HEK293T (cell line): ENCODE measurements around the gene UQCR10.
A peak's percentile ranks its signal among the peaks of the same experiment; 100 is the strongest.

Experiments
- CTCF ChIA-PET: fragments of 350-600 bp; formaldehyde crosslinking; extraction: SDS; loops from one replicate; lab custom pipeline; 2021; ENCODE audit warnings: antibody characterized with exemption, inconsistent platforms; lab: Yijun Ruan, JAX
- POLR2A ChIA-PET: fragments of 350-600 bp; formaldehyde crosslinking; extraction: SDS; loops from one replicate; lab custom pipeline; 2020; ENCODE audit warnings: antibody characterized with exemption, inconsistent platforms; lab: Yijun Ruan, JAX
- DNase-seq: peaks from one replicate; pipeline ENCODE4 v3.0.0; 2012; ENCODE audit warnings: mixed read lengths; ENCODE audit errors: extremely low spot score
- ARNT ChIP-seq: fragments of 450-650 bp; IDR thresholded peaks from 2 replicates; pipeline ENCODE4 v1.6.1; 2017; ENCODE audit warnings: mild to moderate bottlenecking
- BHLHE40 ChIP-seq: fragments of 450-650 bp; IDR thresholded peaks from 2 replicates; pipeline ENCODE4 v1.6.1; 2016; ENCODE audit warnings: mild to moderate bottlenecking, moderate library complexity, borderline replicate concordance
- CTBP1 ChIP-seq: fragments of 450-650 bp; IDR thresholded peaks from 2 replicates; pipeline ENCODE4 v1.6.1; 2016; ENCODE audit warnings: borderline replicate concordance
- ELF4 ChIP-seq: fragments of 450-650 bp; IDR thresholded peaks from 2 replicates; pipeline ENCODE4 v1.6.1; 2017; ENCODE audit warnings: antibody characterized with exemption
- FOXA1 ChIP-seq: fragments of 450-650 bp; IDR thresholded peaks from 2 replicates; pipeline ENCODE4 v1.6.1; 2016; ENCODE audit warnings: mild to moderate bottlenecking
- FOXK2 ChIP-seq: fragments of 450-650 bp; IDR thresholded peaks from 2 replicates; pipeline ENCODE4 v1.6.1; 2016; ENCODE audit warnings: mild to moderate bottlenecking
- FOXM1 ChIP-seq: fragments of 450-650 bp; IDR thresholded peaks from 2 replicates; pipeline ENCODE4 v1.6.1; 2017; ENCODE audit warnings: mild to moderate bottlenecking, borderline replicate concordance
- HDGF ChIP-seq: fragments of 450-650 bp; IDR thresholded peaks from 2 replicates; pipeline ENCODE4 v1.6.1; 2017; ENCODE audit warnings: antibody characterized with exemption, borderline replicate concordance
- L3MBTL2 ChIP-seq: fragments of 450-650 bp; conservative IDR thresholded peaks from 2 replicates; pipeline ENCODE4 v1.6.1; 2016; ENCODE audit warnings: mild to moderate bottlenecking
- LEF1 ChIP-seq: fragments of 450-650 bp; IDR thresholded peaks from 2 replicates; pipeline ENCODE4 v1.6.1; 2017; ENCODE audit warnings: mild to moderate bottlenecking, borderline replicate concordance
- NFRKB ChIP-seq: fragments of 450-650 bp; IDR thresholded peaks from 2 replicates; pipeline ENCODE4 v1.6.1; 2016; ENCODE audit warnings: mild to moderate bottlenecking, moderate library complexity
- SP1 ChIP-seq: fragments of 450-650 bp; IDR thresholded peaks from 2 replicates; pipeline ENCODE4 v1.6.1; 2017
- SUZ12 ChIP-seq: fragments of 450-650 bp; IDR thresholded peaks from 2 replicates; pipeline ENCODE4 v1.6.1; 2016; ENCODE audit warnings: mild to moderate bottlenecking
- TARDBP ChIP-seq: fragments of 450-650 bp; IDR thresholded peaks from 2 replicates; pipeline ENCODE4 v1.6.1; 2016
- ZNF384 ChIP-seq: fragments of 450-650 bp; IDR thresholded peaks from 2 replicates; pipeline ENCODE4 v1.6.1; 2016
- TF ChIP-seq, protein P1 (sequence below): fragments of 450-650 bp; IDR thresholded peaks from 2 replicates; pipeline ENCODE4 v1.6.1; 2016

UQCR10 gene

DNA sequence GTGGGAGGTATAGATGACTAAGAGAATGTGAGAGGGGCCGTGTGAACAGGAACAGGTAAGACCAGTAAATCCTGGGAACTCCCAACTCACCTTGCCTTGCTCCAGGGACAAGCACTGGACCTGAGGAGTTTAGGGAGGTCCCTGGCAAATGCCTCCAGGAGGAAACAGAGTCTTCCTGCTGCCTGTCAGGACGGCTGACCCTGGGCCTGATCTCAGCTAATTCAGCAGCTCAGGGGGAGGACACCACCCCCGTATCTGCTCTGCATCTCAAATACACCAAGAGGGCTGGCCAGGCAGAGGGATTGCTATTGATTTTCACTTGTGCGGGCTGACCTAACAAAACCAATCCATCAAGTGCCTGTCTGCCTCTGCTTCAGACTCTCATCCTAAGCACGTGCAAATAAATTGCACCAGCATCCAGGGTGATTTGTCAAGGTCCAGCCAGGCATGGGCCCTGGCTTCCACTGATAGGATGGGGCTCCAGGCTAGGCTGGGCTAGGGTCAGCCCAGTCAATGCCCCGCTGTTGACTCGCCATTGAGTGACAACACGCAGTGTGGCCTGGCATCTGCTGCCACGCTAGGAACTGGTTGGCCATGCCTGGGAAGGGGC, 20.3 kb downstream of the UQCR10 start:
- ChIA-PET POLR2A (no interaction called here), CTCF (no interaction called here)
- no peak for TF ChIP-seq ELF4
- TF ChIP-seq, protein P1, sequence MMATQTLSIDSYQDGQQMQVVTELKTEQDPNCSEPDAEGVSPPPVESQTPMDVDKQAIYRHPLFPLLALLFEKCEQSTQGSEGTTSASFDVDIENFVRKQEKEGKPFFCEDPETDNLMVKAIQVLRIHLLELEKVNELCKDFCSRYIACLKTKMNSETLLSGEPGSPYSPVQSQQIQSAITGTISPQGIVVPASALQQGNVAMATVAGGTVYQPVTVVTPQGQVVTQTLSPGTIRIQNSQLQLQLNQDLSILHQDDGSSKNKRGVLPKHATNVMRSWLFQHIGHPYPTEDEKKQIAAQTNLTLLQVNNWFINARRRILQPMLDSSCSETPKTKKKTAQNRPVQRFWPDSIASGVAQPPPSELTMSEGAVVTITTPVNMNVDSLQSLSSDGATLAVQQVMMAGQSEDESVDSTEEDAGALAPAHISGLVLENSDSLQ = peak; percentile 16; the same call in 1 of the 2 replicates
- no peak for DNase-seq

DNA sequence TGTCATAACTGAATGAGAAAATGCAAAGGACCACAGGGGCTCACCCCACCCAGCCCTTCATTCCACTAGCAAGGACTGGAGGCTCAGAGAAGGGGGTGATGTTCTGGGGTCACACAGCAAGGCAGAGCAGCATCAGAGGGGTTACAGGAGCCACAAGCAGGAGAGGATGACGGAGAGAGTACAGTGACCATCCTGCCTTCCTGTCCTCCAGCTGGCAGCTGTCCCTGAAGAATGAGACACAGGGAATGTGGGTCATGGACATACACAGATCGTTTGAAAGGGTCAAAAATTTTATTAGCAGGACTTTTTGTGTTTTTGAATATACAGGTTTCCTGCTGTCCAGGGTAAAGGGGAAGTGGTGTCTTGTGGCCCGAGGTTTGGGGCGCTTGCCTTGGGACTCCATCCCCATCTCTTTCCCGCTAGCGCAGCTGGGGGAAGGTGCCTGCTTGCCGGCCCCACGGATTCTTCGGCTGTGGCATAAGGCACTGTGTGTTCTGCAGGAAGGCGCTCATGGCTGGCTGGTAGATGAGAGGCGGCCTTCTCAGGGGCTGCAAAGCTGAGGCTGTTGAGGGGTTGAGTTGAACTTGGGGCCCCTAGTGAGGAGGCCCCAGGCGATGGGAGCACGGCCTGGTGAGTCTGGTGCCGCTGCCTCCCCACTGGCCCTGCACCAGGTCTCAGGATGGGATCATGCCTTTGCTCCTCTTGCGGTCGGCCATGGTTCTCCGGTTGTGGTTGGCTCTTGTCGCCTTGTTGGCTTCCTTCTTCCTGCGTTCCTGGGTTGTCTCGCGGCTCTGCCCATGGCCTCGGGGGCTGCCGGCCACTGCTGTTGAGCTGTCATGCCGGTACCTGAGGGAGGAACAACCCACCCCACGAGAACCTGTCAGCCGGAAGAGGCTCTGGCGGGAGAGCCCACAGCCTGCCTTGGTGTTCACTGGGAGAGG, 21.4 kb downstream of the UQCR10 start:
- ChIA-PET CTCF (no interaction called here), POLR2A (no interaction called here)

DNA sequence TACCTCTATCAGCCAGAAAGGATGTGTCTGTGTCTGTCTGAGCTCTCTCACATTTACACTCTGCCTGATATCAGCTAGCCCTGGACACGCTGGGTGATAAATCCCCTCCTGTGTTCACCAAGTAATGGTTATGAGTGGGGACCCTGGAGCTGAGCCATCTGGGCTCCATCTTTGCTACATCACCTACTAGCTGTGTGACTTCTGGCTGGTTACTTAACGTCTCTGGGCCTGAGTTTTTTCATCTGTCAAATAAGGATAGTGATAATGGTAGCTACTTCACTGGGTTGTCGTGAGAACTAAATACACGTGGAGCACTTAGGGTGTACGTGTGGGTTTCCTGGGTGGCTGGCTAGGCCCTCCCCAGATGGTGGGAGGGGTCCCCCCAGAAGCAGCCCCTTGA, 22.9 kb downstream of the UQCR10 start:
- no peak for TF ChIP-seq FOXK2
- no peak for TF ChIP-seq ARNT
- TF ChIP-seq BHLHE40 = no peak
- TF ChIP-seq SP1 = no peak
- TF ChIP-seq CTBP1 = no peak
- no peak for TF ChIP-seq ZNF384
- TF ChIP-seq L3MBTL2 = no peak
- no peak for TF ChIP-seq TARDBP
- no peak for TF ChIP-seq SUZ12
- no peak for TF ChIP-seq FOXA1
- TF ChIP-seq ELF4 = no peak
- TF ChIP-seq NFRKB = no peak
- TF ChIP-seq, protein P1 = no peak
- no peak for TF ChIP-seq LEF1
- TF ChIP-seq FOXM1 = no peak
- TF ChIP-seq HDGF = no peak
- CTCF ChIA-PET = no interaction called here
- DNase-seq = no peak
- POLR2A ChIA-PET = no interaction called here

More for the DNA sequence above, 21.4 kb downstream of the UQCR10 start:
- no peak for TF ChIP-seq L3MBTL2
- TF ChIP-seq HDGF = no peak
- no peak for TF ChIP-seq ELF4
- DNase-seq = no peak

DNA sequence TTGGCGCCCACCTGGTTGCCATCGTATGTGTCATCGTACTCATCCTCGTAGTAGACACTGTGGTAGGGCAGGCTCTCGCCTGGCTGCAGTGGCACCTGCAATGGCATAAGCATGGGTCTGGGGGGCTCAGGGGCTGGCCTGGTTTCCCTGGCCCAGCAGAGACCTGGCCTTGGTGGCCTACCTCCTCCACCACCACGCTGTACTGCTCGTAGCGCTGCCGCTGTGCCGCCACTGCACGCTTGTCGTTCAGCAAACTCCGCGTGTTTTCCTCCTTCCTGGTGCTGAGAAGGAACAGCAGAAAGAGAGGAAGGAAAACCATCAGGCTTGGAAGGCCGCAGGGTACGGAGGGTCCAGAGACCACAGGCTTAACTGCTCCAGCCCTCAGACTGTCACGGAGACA, 26.2 kb downstream of the UQCR10 start:
- ChIA-PET POLR2A (no interaction called here), CTCF (no interaction called here)
- TF ChIP-seq ZNF384 (no peak), HDGF (no peak), FOXK2 (no peak)
- no peak for DNase-seq

DNA sequence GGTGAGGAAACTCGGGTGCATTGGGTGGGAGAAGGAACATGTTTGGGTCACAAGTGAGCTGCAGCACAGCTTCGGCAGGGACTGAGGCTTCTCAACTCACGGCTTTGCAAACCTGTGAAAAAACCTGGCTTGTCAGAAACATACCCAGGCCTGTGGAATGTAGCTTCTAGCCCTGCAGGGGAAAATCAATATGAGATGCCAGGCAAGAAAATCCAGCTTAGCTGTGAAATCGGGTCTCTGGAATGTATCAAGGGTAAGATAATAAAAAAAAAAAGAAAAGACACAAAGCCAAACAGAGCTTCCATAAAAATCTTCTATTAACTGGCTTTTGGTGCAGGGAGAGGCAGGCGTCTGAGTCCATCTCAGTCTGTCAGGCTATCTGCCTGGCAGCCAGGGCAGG, 28.5 kb downstream of the UQCR10 start:
- no peak for TF ChIP-seq HDGF
- no peak for TF ChIP-seq CTBP1
- no peak for TF ChIP-seq FOXA1
- no peak for TF ChIP-seq L3MBTL2
- no peak for TF ChIP-seq NFRKB
- no peak for TF ChIP-seq ARNT
- TF ChIP-seq SUZ12 = no peak
- TF ChIP-seq, protein P1 = no peak
- no peak for TF ChIP-seq BHLHE40
- TF ChIP-seq FOXK2 = no peak
- TF ChIP-seq LEF1 = no peak
- ChIA-PET POLR2A (no interaction called here), CTCF (no interaction called here)
- DNase-seq = no peak

DNA sequence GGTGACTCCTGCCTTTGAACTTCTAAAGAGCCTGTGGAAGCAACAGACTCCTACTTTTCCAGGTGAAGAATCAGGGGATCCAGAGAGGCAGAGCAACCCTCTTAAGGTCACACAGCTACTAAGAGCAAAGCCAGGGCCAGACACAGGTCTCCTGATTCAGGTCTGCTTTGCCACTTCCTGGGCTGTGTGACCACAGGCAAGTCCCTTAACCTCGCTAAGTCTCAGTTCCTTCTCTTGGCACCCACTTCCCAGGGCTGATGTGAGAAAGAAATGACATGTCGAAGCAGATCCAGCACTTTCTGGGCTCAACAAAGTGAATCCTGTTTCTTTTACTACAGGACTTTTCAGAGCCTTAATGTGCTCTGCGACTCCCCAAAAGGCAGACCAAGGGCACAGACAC, 30.2 kb downstream of the UQCR10 start:
- no peak for DNase-seq
- TF ChIP-seq CTBP1 = no peak
- TF ChIP-seq, protein P1 = no peak
- no peak for TF ChIP-seq FOXK2
- TF ChIP-seq BHLHE40 = no peak
- TF ChIP-seq L3MBTL2 = no peak
- TF ChIP-seq FOXA1 = no peak
- no peak for TF ChIP-seq ARNT
- no peak for TF ChIP-seq ZNF384
- no peak for TF ChIP-seq LEF1
- TF ChIP-seq SP1 = no peak
- TF ChIP-seq HDGF = no peak
- ChIA-PET CTCF (no interaction called here), POLR2A (no interaction called here)
